MM.1S (cell line): ENCODE results near the gene CCDC194.

Experiments used
- CTCF ChIP-seq: fragments of 300-600 bp; sonication (generic); IDR thresholded peaks from 2 replicates; pipeline ENCODE4 v1.5.1; 2016; ENCODE audit warnings: antibody characterized with exemption, low read length, mixed read lengths
- EZH2 ChIP-seq: fragments of 300-600 bp; sonication (generic); optimal IDR thresholded peaks from 2 replicates; pipeline ENCODE3; 2017; ENCODE audit warnings: low read depth, mild to moderate bottlenecking, antibody characterized with exemption, low read length, mixed read lengths
- EZH2phosphoT487 ChIP-seq: fragments of 300-600 bp; sonication (generic); IDR thresholded peaks from 2 replicates; pipeline ENCODE4 v1.6.1; 2018; ENCODE audit warnings: antibody characterized with exemption, low read length

- TF ChIP-seq CTCF (no peak), EZH2 (no peak), EZH2phosphoT487 (no peak)
Observed at GRCh38 chr19:17389288-17389687, 4.7 kb downstream of the CCDC194 start.
